Left renal cortex interstitium (tissue), 4 donors: ENCODE measurements around the gene LGALS9B. TPM values are rescaled to one million over a fixed set of nuclear protein-coding genes. Genes with fewer than 3 reads are reported as not detected.
"Not testable (repeated sequence)": the region's sequence is repeated elsewhere in the genome, so short reads cannot be mapped to it uniquely, and the experiment has no call there.

ENCODE experiments used
- DNase-seq, 4 donors: peaks; one replicate each; pipeline ENCODE4 v3.0.0-alpha.2; 2013; ENCODE audit warnings: low read depth in 4 of 4, low spot score in 2 of 4, missing footprints in 1 of 4
- polyA plus RNA-seq, 4 donors: library from polyadenylated mRNA; unstranded; fragments of 120-200 nt; gene quantifications; one replicate each; pipeline ENCODE4 v1.2.1, GENCODE V29; 2013; ENCODE audit not compliant: insufficient read length in 4 of 4

LGALS9B gene
- polyA plus RNA-seq: not detected

DNA sequence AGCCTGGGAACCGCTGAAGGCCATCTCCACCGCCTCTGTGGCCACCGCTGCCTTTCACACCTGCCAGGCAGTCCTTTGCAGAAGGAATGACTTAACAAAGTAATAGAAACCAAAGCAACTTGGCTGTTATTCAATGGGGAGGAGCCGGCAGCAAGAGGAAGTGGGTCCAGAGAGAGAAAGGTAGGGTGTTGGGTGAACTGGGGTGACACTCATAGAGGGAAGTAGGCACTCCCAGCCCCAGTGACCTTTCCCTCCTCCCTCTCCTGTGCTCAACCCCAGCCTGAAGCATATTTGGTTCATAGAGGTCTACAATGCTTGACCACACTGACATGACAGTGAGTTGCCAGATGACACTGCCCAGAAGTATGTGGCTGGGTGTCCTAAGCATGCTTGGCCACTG is at the start of gene LGALS9B:
Gene LGALS9B (minus strand): TSS at position 93 of the 400 bp plus-strand sequence. CDS start 69 bp downstream, at position 24.
- DNase-seq: not testable (repeated sequence)

GRCh38 chr17:20516986-20517385 is 49.6 kb upstream of the LGALS9B start:
- DNase-seq: not testable (repeated sequence)

- not testable (repeated sequence) for DNase-seq
These were observed 47.8 kb upstream of the LGALS9B start for GRCh38 chr17:20515099-20515498.

- not testable (repeated sequence) for DNase-seq
These were observed 46.2 kb upstream of the LGALS9B start for GRCh38 chr17:20513539-20513938.

DNA sequence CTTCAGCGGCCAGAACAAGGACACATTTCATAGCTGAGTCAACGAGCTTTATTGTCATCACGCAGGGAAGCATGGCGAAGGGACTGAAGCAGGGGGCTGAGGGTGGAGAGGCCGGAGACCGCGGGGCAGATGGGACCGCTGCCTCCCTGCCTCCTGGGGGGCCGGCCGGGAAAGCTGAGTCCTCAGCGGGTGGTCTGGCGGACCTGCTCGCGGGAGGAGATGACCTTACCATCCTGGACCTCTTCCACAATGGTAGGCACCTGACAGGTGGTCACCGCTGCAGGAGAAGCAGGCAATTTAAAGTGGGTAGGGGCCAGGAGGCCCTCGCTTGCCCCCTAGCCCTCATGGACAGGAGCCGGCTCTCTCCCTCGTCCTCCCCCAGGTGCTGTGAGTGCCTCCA is 45.0 kb upstream of the LGALS9B start:
- not testable (repeated sequence) for DNase-seq

- not testable (repeated sequence) for DNase-seq
These were observed 44.4 kb upstream of the LGALS9B start for GRCh38 chr17:20511778-20512177.

- not testable (repeated sequence) for DNase-seq
These were observed 38.0 kb upstream of the LGALS9B start for GRCh38 chr17:20505333-20505732.

GRCh38 chr17:20504388-20505066 is 37.2 kb upstream of the LGALS9B start:
- DNase-seq: not testable (repeated sequence)

GRCh38 chr17:20501896-20502295 is 34.6 kb upstream of the LGALS9B start:
- DNase-seq: not testable (repeated sequence)

GRCh38 chr17:20500346-20500745 is 33.0 kb upstream of the LGALS9B start:
- DNase-seq: not testable (repeated sequence)

DNA sequence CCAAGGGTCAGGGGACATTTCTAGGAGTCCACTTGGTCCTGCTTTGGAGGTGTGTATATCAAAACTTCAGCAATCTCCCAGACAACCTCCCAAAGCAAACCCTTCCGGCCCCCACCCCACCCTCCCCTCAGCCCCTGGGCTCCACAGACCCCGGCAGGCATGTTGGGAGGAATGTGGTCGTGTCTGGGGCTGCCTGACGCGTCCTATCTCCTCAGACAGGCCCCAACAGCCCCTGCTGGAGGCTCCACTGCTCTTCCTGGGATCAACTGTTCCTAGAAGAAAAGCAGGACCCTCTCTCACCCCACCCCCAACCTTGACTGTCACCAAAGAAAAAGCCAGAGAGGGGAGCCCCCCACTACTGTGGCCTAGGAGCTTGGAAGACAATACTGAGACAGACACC is 28.1 kb upstream of the LGALS9B start:
- not testable (repeated sequence) for DNase-seq

DNA sequence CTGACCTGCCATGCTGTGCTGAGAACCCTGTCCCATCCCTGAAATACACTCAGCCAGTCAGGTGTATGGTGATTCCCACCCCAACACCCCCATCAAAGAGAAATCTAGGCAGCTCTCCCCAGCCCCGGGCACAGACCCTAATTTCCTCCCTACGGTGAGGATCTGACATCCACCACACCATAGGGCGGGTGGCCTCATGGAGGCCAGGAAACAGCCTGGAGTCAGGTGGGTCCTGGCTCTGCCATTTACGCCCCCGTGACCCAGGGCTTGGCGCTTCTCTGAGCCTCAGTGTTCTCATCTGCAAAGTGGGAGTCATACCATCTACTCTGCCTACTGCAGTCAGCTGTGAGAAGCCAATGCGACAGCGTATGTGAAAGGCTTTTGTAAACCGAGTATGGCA is 27.4 kb upstream of the LGALS9B start:
- DNase-seq: not testable (repeated sequence)

GRCh38 chr17:20494147-20494546 is 26.8 kb upstream of the LGALS9B start:
- not testable (repeated sequence) for DNase-seq

DNA sequence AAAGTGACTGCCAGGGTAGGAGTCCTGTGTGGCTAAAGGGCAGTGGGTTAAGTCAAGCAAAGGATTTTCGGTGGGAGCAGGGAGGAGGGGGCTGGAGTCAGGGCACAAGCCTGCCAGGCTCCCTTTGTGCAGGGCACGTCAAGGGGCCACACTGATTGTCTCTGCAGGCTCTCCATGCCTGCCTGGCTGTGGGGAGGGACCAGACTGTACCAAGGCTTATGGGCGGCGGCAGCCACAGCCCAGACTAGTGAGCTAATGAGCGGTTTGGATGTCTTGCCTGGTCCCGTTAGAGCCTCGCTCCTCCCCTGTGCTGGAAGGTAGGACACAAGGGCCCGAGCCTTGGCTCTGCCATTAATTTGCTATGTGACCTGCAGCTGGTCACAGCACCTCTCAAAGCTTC is 25.6 kb upstream of the LGALS9B start:
- not testable (repeated sequence) for DNase-seq

- DNase-seq: not testable (repeated sequence)
These were observed 24.8 kb upstream of the LGALS9B start for GRCh38 chr17:20492099-20492498.

DNA sequence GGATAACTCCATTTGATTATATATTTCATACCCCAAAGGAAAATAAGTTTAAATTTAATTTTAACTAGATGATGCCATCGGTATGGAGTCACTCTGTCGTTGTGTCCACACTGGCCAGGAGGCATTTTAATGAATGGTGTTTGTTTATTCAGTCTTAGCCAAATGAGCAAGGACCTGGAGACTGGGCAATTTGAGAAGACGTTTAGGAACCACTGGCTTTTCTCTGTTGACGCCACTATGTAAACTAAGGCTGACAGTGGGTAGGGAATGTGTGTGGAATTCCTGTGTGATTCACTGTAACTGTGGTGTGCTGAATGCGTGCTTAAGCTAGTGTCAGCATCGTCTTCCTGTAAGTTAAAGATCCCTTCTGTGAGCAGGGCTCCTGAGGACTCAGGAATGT is 17.6 kb upstream of the LGALS9B start:
- DNase-seq: not testable (repeated sequence)

DNA sequence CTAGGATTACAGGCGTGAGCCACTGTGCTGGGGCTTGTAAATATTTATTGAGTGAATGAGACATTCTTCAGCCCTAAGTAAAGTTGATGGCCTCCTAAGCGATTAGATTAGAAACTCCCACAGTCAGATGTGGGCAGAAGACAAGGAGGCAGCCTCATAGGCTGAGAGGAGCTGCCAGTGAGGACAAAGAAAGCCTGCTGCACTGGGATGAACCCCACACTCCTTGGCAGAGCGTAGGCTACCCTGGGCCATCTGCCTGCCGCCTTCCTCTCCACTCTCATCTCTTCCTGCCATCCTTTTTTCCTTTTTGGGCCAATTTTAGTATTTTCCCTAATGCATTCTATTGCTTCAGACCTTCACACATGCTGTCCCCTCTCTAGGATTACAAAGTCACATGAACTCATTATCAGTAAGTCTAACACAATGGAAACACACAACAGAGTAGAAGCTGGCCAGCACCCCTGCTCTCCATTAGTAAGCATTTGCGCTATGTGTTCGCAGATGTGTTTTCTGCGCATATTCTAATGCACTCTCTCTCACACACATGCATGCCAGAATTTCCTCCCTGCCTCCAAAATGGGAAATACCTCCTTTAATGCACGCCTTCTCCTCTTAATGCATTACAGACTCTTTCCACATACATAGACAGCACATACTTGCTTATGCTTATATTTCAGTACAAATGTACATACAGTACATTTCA is 12.7 kb upstream of the LGALS9B start:
- not testable (repeated sequence) for DNase-seq

- DNase-seq: not testable (repeated sequence)
These were observed 10.2 kb upstream of the LGALS9B start for GRCh38 chr17:20477398-20478071.

DNA sequence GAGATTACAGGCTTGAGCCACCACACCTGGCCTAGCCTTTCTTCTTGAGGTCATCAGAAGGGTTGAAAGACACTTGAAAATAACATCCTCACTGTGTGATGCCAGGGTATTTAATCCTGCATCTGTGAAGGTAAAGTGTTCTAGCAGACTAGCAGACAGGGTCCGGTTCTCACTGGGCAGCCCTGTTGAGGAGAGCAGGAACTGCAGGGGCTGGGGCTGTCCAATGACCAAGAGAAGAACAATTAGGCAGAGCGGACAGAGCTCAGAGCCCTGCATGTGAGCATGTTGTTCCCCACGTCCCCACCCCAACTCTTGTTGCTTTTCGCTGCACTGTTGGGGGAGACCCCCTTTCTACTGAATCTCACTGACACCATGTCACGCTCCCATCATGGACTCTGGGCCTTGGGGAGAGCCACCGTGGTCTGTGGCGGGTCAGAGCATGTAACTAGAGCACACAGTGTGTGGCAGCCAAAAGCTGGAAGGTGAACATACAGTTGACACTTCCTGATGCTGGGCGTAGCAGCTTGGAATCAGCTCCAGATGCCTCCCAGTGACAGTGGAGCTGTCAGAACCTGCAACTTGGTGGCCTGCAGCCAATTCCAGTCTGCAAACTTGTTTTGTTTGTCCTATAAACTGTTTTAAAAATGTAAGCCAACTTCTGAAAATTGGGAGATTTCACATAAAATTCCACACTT is 7.9 kb upstream of the LGALS9B start:
- not testable (repeated sequence) for DNase-seq

GRCh38 chr17:20474081-20474480 is 6.7 kb upstream of the LGALS9B start:
- not testable (repeated sequence) for DNase-seq

DNA sequence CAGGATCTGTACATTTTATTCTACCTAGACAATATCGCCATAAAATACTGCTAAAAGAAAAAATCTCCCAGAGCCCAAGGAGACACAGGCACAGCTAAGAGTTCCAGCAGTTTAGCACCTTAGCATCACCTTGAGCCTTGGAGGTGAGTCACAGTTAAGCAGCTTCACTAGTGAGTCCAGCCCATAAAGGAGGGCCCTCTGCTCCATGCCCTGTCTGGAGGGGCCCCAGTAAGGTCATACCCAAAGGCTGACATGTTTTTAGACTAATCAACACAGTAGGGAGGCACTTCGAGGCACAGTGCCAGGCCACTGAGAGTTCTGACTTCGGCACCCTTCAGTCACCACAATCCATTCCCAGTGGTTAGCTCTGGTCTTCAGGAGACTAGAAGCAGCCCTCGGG is 2.6 kb upstream of the LGALS9B start:
- not testable (repeated sequence) for DNase-seq
